ENCODE measurements around the gene ZNF511.

ZNF511 gene

GRCh38 chr10:133274751-133275683, 33.7 kb upstream of the ZNF511 start:
- DNase-seq, result peak; percentile 73 to 83 (median 78)

DNA sequence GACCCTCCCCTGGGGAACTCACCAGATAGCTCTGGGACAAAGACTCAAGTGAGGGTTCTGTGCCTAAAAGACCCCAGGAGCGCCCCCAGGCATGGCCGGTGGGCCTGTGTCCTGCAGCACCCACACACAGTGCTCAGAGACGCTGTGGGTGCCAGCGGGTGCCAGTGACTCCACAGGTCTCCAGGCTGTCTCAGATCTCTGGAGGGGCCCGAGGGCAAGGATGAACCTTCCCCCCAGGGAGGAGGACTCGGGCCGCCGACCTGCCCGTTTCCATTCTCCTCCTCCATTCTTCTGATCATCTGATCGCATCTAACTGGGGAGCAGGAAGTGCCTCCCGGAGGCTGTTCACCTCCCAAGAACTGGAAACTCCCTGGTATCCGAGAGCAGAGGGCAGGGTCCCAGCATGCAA, 33.0 kb upstream of the ZNF511 start:
- peak in 2 of 5 donors; percentile 30 to 58 for DNase-seq

DNA sequence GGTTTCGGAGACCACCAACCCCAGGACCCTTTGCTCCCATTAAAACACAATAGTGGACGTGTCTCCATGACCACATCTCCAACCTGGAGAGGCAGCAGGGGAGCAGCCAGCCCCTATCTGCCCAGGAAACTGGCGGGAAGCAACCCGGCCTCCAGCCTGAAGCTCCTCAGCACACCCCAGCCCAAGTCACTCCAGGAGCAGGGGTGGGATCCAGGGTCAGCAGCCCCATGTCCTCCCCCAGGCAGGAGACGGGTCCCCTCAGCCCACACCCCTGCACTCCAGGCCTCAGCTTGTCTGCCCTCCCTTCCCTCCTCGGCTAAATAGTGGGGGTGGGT, 32.6 kb upstream of the ZNF511 start:
- DNase-seq, result no peak

DNA sequence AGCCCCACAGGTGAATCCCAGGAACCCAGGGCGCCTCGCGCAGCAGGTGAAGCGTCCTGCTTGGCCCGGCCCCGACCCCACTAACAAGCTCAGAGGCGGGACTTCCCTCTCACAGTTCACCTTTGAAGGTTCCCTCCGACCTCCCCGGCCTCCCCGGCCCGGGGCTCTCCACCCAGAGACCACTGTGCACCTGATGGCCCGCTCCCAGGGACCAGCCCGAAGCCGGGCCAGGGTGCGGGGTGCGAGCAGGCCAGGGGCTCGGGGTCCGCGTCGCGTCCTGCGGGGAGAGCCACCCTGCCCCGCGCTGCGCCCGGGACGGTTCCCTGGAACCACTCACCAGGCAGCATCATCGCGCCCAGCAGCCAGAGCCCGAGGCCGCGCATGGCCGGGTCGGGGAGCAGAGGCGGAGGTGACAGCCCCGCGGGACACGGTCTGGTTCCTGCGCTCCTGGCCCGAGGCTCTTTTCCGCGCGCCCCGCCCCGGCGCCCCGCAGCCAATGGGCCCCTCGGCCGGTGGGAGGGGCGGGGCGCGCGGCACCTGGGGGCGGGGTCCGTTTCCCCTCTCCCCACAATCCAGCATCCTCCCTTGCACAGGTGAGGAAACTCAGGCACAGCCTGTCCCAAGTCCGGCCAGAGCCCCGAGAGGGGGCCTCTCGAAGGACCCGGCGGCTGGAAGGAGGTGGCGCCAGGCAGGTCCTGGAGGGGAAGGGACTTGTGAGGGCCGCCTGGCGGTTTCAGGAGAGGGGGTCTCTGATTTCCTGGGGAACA, 32.1 kb upstream of the ZNF511 start, which contains the start of gene ADAM8:
TSS of gene ADAM8 (minus strand) at position 434 of the 767 bp plus-strand sequence. CDS start at position 383, 51 bp downstream.
- DNase-seq, result peak; percentile 44 to 70 (median 60)

DNA sequence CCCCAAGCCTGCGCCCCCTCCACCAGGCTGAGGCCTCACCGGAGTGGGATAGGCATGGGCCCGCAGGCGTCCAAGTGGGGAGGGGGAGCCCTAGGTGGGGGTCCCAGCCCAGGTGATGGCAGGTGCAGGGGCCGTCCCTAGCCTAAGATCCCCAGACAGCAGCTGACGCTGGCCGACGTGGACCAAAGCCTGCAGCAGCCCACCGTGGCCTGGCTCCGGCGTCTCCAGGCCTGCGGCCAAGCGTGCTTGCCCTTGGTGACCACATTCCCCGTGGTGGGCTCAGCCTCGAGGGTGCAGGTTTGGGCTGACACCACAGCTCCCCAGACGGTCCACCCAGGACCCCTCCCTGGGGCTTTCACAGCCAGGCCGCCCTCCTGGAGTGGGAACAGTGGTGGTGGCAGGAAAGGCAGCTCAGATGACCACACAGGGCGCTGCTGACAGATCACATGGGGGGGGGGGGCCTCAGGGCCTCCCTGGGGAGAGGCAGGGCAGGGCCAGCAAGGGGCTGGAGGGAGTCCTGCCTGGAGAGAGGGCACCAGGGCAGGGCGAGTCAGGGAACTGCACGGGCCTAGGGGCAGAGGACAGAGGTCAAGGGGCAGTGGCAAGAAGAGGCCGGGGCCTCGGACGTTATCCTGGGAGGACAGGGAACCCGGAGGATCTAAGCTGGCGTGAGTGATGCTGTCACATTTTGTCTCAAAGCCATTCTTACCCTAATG, 31.3 kb upstream of the ZNF511 start:
- no peak for DNase-seq

- no peak for DNase-seq
Observed at GRCh38 chr10:133277993-133278576, 30.6 kb upstream of the ZNF511 start.

DNA sequence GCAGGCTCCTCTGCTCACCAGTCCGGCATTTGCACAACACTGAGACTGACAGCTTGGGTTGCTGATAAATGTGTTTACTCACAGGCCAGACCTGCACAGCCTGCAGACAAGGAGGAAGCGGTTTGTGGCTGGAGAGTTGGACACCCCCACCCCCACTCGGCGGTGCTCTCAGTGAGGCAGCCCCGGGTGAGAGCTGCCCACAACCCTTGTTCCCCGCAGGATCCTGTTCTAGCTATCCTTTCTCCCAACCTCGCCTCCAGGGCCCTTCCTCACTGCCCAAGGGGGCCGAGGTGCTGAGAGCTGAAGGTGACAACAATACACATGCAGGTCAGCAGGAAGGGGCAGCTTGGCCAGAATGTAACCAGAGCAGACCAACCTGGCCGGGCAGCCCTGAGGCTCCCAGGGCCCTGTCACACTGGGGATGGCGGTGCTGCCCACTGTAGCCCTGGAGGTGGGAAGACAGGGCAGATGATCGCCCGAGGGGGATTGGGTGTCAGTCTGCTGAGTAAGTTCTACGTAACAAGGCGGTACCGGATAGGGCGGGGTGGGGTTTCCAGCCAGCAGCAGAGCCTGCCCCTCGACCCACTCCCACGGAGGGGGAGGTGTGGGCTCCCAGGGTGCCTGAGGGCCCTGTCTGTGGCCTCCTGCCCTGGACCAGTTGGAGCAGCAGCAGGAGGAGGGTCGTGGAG, 30.0 kb upstream of the ZNF511 start:
- peak; percentile 47 to 80 (median 52) for DNase-seq

- no peak for DNase-seq
Observed at GRCh38 chr10:133279326-133280226, 29.1 kb upstream of the ZNF511 start.

DNA sequence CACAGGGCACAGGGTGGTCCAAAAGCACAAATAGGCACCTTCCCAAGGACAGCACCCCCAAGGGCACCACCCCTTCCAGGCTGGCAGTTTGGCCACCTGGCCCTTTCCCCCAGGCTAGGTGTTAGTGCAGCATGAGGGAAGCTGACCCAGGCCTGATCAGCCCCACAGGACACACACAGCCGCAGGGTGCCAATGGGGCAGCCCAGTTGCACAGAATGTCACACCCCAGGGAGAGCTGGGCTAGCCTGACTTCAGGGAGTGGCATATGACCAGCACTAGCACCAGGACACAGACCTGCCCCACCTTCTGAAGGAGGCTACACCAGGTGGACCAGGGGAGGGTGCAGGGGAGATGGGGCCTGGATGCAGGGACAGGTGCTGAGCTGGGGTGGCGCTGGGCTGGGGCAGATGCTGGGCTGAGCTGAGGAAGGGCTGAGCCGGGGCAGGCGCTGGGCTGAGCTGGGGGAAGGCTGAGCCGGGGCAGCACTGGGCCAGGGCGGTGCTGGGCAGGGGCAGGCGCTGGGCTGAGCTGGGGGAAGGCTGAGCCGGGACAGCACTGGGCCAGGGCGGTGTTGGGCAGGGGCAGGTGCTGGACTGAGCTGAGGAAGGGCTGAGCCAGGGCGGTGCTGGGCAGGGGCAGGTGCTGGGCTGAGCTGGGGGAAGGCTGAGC, 28.2 kb upstream of the ZNF511 start:
- no peak for DNase-seq

DNA sequence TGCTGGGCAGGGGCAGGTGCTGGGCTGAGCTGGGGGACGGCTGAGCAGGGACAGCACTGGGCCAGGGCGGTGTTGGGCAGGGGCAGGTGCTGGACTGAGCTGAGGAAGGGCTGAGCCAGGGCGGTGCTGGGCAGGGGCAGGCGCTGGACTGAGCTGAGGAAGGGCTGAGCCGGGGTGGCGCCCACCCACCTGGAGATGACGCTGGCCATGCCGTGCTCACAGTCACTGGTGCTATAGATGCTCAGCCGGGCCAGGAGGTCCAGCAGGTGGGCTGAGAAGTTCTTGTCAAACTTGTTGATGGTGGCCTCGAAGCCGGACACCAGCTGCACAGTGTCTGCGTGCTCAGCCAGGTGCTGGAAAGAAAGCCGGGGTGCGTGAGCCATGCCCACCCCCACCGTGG, 27.6 kb upstream of the ZNF511 start:
- DNase-seq, result no peak

DNA sequence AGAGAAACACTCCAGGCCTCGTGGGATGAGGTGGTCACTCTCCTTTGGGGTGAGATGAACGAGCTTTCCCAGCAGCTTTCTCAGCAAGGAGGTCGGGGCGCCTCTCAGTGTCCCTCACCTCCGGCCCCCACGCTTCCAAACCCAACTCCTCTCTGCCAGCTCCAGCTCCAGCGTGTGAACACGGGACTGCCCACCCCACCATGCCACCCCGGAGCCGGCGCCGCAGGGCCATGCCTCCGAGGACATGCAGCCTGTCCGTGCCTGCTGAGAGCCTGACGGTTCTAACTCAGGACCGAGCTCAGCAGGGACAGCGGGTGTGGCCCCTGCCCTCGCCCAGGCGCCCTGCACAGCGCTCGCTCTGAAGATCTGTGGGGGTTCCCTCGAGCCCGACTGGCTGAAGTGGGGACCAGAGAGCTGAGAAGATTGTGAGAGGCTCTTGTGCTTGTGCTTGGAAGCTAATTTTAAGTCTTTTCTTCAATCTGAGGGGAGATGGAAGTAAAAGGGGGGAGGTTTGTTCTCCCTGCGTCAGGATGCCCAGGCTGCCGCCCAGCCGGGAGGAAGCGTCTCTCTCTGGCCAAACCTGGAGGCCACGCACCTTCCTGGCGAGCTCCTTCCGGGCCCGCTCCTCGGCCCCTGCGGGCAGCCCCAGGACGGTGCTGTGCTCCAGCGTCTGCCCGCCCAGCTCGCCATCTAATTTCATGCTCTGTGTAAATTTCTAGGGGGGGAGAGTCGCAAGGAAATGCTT, 26.9 kb upstream of the ZNF511 start:
- DNase-seq, result no peak

DNA sequence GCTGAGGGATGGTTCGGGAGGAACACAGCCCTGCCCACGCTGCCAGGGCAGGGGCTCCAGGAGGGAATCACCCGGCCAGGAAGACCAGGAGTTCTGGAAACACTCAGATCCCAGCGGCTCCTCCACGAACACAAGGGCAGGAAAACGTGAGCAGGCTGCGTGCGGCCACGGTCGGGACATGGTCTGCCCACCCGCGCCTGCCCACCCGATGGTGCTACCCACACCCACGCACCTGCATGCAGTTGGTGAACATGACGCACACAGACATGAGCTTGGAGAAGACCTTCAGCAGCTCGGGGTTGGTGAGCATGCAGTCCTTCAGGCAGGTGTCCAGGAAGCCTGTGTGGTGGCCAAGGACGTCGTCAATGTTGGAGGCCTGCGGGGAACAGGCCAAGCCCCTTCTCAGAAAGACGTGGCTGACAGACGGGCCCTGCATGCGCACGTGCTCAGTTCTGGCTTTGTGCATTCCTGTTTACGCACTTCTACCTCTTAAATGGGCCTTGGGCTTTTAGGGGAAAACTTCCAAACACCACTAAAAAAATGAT, 25.8 kb upstream of the ZNF511 start:
- no peak for DNase-seq

DNA sequence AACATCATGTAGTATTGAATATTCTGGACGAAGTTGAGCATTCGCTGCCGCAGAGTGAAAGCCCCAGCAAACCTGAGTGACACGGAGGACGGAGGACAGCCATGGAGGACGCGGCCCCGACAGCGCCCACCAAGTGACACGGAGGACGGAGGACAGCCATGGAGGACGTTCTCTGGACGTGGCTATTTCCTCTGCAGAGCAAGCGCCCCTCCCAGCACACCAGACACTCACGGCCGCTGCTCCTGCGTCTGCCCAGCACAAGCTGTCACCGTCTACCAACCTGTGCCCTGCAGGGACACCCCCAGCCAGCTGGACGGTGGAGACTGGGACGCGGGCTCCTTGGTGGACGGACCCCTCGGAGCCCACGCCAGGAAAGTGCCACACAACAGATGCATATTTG, 24.8 kb upstream of the ZNF511 start:
- DNase-seq, result no peak

DNA sequence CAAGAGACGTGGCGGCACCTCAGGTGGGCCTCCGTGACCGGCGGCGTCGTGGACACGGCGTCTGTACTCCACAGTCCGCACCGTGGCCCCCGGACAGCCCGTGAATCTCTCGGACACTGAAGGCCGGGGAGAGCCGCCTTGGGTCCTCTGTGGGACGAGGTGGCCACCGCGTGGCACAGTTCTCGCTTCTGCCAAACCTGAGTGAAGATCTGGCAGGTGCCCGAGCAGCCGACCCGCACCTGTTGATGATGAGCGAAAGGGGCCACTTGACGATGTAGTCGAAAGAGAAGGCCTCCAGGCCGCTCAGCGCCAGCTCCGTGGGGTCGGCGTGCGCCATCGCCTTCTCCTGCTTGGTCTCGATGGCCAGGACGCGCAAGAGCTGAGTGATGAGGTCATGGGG, 23.5 kb upstream of the ZNF511 start:
- DNase-seq, result no peak

- DNase-seq, result no peak
Observed at GRCh38 chr10:133286366-133286765, 22.3 kb upstream of the ZNF511 start.

DNA sequence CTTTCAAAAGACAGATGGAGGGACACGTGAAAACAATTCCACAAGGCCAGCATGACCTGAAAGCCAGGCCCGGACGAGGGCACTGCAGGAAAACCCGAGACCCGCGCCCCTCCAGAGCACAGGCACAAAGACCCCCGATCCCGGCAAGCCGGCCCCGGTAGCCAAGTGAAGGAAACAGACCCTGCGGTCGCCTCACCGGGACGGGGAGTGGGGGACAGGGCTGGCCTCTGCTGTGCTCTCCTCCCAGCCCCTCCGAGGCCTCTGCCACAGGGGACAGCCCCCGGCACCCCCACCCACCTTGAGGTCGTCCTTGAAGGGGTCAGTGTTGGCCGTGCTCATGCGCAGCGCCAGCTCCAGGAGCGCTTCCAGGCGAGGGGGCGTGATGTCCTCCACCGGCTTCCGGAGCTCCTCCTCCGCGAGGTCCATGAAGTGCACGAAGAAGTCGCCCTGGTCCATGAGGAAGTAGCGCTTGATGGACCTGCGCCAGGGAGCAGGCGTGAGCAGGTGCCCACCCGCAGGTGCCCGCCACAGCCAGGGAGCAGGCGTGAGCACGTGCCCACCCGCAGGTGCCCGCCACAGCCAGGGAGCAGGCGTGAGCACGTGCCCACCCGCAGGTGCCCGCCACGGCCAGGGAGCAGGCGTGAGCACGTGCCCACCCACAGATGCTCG, 20.7 kb upstream of the ZNF511 start:
- DNase-seq, result no peak

DNA sequence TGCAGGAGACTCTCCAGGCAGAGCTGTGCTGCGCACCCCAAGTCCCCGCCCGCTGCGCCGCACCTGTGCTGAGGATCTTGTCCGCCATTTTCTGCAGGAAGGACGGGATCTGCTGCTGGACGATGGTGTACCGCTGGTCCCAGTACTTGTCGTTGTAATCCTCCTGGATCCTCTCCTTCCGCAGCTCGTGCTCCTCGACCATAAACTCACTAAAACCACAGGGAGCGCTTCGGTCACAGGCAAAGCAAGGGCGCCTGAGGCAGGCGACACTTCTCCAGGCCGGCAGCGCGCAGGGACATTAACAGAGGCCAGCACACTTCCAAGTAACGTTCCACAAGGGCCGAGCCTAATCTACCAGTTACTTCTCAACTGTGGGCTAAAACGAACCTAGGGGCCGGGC, 19.0 kb upstream of the ZNF511 start:
- no peak for DNase-seq

DNA sequence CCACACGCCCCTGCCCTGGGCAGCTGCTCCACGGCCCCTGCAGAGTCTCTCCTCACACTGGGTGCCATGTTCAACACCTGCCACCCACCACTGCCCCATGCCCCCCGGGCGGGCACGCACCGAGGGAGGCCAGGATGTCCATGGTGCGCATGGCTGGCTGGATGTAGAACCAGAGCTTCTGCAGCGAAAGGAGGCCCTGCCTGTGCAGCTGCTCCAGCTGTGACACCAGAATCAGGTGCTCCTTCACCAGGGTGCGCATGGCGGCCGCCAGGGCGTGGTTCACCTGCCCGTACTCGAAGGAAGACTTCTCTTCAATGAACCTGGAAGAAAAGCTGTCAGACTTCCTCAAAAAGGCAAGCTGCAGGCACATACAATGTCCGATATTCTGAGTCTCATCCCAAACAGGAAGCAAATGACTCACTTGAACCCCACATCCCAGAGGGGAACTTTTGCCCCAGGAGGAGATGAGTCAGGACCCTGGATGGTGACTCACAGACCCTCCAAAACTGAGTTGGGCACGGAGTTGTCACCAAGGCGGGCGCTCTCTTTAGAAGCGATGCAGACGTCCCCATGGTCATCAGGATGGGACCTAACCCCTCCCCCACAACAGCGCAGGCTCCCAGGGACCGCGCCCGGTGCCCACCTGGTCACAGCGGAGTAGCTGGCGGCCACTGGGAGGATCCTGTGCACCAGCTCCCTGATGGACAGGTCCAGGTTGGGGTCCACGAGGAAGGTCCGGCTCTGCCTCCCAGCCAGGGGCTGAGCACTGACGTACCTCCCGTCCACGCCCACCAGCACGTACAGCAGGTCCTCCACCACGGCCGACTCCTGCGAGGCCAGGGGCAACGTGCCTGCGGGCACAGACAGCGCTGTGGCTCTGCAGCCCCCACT, 15.6 kb upstream of the ZNF511 start:
- DNase-seq, result no peak
